Right cardiac atrium (tissue), 5 donors: ENCODE data around the gene NAA11. TPM values are rescaled to one million over a fixed set of nuclear protein-coding genes. Genes with fewer than 3 reads are reported as not detected.

ENCODE experiments used
- ATAC-seq, 2 donors: fragments of 200-7000 bp; cut with Tn5 transposase; one replicate each; pipeline versions ENCODE4 v1.8.0 to v1.9.1; 2020; ENCODE audit warnings: moderate library complexity in 2 of 2, mild to moderate bottlenecking in 1 of 2
- DNase-seq, 3 donors: peaks; one replicate each; pipeline ENCODE4 v3.0.0-alpha.2; 2020
- H3K27ac ChIP-seq: one replicate; pipeline ENCODE4 v1.5.1; 2013; ENCODE audit warnings: mild to moderate bottlenecking, low read length, control low read depth, moderate library complexity
- H3K27me3 ChIP-seq: one replicate; pipeline ENCODE4 v1.6.1; 2013; ENCODE audit not compliant: control insufficient read depth, insufficient read depth
- H3K4me1 ChIP-seq: one replicate; pipeline ENCODE4 v1.6.1; 2013; ENCODE audit warnings: low read length; ENCODE audit not compliant: control insufficient read depth, insufficient read depth
- H3K4me3 ChIP-seq: one replicate; pipeline ENCODE4 v1.5.1; 2013; ENCODE audit warnings: low read length, control low read depth
- H3K9me3 ChIP-seq: one replicate; pipeline ENCODE4 v1.6.1; 2013; ENCODE audit warnings: low read length; ENCODE audit not compliant: control insufficient read depth
- WGBS: extraction: QIAGEN DNeasy Blood & Tissue Kit; methylation state at CpG from one replicate; pipeline ENCODE4 v1.1.7; 2013; 5-methylcytosine and 5-hydroxymethylcytosine counted together
- intact Hi-C, 4 donors: fragments of 100-400 bp; cut with DNase I; formaldehyde crosslinking; loops; one replicate each; pipeline versions ENCODE4 v1.11.0 to v1.14.0; 2022 to 2023
- polyA plus RNA-seq: library from polyadenylated mRNA; stranded (reverse); fragments of 200-250 nt; gene quantifications from one replicate; pipeline ENCODE4 v1.2.3, GENCODE V29; 2013
- total RNA-seq, 4 donors: library from RNA; stranded (reverse); fragmentation: NEBNext Ultra II Directional; extraction: Animal tissue kit (Norgen Biotek cat#: 25700); gene quantifications; one replicate each; pipeline ENCODE4 v1.2.1, GENCODE V29; 2021
- donor health status: healthy with polysubstance abuse.
- donor health status: DM: no; HTN: yes; CAD: no.
- donor health status: DM: no; HTN: no; CAD: no.
- donor health status: DM: no; HTN: yes; CAD: no; lungs with severe emphysema.
- donor health status: DM: yes; HTN: yes; CAD: no.

NAA11 gene
- total and polyA plus RNA-seq, 5 donors = not detected

DNA sequence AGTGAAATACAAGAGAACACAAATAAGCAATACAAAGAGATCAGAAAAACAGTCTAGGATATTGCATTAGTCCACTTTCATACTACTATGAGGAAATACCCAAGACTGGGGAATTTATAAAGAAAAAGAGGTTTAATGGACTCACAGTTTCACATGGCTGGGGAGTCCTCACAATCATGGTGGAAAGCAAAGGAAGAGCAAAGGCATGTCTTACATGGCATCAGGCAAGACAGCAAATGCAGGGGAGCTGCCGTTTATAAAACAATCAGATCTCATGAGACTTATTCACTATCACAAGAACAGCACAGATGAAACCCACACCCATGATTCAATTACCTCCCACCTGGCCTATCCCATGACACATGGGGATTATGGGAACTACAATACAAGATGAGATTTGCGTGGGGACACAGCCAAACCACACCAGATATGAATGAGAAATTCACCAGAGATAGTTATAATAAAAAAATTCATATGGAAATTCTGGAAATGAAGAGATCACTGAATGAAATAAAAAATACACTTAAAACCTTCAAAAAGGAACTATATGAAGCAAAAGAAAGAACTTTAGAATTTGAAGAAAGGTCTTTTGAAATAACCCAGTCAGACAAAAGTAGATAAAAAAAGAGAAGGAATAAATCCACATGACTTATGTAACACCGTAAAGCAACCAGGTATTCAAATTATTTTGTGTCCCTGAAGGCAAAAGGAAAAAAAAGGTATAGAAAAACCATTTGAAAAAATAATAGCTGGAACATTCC lies 16.2 kb upstream of the NAA11 start:
- no peak overlapping the region for H3K4me3 ChIP-seq
- no peaks in the 10 kb centered on the region for H3K4me1 ChIP-seq
- intact Hi-C loops = no loop called here
- no peaks in the 10 kb centered on the region for H3K27me3 ChIP-seq
- DNase-seq (no peak), ATAC-seq (no peak)
- H3K27ac ChIP-seq = no peak overlapping the region
- no peaks in the 10 kb centered on the region for H3K9me3 ChIP-seq
- 71% methylated on average over 3 of the region's 3 CpGs for WGBS

DNA sequence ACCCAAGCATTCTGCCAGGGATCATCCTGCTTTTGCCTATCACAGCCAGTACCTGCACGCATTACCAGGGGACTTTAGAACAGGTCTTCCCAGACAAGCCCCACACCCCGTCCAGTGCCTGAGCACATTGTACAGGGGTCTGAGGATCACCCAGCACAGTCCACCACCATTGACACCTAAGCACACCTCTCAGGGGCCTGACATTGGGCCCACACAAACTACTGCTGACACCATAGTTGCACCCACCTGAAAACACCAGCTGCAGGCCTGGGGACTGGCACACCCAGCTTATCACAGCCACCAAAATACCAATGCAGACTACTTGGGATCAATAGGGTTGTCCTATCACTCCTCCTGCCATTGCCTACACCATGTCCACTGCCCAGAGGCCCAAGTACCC lies 14.7 kb upstream of the NAA11 start:
- Histone ChIP-seq H3K4me3 (no peak overlapping the region), H3K27ac (no peak overlapping the region), H3K27me3 (no peaks in the 10 kb centered on the region), H3K9me3 (no peaks in the 10 kb centered on the region), H3K4me1 (no peaks in the 10 kb centered on the region)
- DNase-seq (no peak), ATAC-seq (no peak)
- intact Hi-C loops = no loop called here
- WGBS = 94% methylated on average over 2 of the region's 2 CpGs

DNA sequence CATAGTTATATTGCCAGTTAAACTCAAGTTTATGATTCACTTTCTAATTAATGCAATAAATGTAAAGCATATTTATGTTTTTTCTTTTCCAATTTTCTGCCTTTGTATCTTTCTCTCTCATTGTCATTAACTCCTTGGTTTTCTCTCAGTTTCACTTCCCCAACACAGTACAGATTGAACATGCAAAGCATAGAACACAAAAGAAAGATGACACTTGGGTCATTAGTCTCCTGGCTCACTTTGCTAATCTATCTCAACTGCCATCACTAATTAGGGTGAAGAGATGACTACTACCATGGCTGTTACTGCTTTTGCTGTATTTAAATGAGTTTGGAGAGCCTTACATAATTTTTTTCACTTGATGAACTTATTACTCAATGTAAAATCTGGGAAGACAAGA lies 12.3 kb upstream of the NAA11 start:
- Histone ChIP-seq H3K27ac (no peak overlapping the region), H3K4me1 (no peaks in the 10 kb centered on the region), H3K4me3 (no peak overlapping the region), H3K27me3 (no peaks in the 10 kb centered on the region), H3K9me3 (no peaks in the 10 kb centered on the region)
- no peak for ATAC-seq
- intact Hi-C loops = no loop called here
- no peak for DNase-seq

DNA sequence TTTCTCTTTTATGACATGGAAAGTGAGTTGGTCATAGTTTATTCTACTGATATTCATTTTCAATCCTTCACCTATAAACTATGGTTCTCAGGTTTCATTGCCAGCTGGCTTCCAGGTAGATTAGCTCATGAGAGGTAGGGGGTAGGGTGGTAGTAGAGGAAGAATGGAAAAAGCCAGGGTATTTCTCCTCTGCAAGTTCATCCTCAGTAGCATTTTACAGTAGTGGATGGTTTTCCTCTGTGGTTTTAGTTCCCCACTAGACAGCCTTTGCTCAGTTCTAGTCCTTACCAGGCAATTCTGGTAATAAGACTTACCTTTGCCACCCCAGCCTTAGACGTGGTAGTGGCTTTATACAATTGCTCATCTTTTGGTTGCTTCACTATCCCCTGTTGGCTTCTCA lies 8.9 kb upstream of the NAA11 start:
- WGBS = 75% methylated on average over 1 of the region's 1 CpG
- Histone ChIP-seq H3K4me3 (no peak overlapping the region), H3K9me3 (no peaks in the 10 kb centered on the region), H3K27me3 (no peaks in the 10 kb centered on the region), H3K27ac (no peak overlapping the region), H3K4me1 (no peaks in the 10 kb centered on the region)
- no peak for ATAC-seq
- DNase-seq = no peak
- intact Hi-C loops = no loop called here

DNA sequence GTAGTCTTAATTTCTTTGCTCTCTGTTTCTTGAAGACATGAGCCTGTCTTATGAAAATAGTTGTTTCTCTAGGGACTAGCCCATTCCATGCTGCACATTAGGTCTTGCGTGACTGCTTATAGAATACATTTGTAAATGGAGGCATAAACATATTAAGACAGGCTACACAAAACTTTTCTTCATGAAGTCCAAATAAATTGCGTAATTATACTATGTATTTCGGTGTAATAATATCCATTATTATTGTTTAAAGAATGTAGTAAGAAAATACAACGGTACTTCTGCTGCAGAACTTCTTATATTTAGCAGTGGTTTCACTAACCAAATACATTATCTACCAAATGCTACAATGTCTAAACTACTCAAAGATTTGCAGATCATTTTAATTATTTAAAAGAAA lies 8.5 kb upstream of the NAA11 start:
- Histone ChIP-seq H3K4me1 (no peaks in the 10 kb centered on the region), H3K27ac (no peak overlapping the region), H3K9me3 (no peaks in the 10 kb centered on the region), H3K4me3 (no peak overlapping the region), H3K27me3 (no peaks in the 10 kb centered on the region)
- 70% methylated on average over 4 of the region's 4 CpGs for WGBS
- intact Hi-C loops = no loop called here
- DNase-seq (no peak), ATAC-seq (no peak)

DNA sequence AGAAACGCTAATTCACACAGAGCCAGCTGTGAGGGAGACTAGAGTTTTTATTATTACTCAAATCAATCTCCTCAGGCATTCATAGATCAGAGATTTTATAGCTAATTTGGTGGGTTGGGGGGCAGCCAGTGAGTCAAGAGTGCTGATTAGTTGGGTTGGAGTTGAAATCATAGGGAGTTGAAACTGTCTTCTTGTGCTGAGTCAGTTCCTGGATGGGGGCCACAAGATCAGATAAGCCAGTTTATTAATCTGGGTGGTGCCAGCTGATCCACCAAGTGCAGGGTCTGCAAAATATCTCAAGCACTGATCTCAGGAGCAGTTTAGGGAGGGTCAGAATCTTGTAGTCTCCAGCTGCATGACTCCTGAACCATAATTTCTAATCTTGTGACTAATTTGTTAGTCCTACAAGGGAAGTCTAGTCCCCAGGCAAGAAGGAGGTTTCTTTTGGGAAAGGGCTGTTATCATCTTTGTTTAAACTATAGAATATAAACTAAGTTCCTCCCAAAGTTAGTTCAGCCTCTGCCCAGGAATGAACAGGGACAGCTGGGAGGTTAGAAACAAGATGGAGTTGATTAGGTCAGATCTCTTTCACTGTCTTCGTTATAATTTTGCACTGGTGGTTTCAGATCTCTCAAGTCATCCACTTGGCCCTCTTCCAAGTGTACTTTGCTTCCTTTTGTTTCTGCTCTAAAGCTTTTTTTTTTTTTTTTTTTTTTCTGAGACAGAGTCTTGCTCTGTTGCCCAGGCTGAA lies 5.4 kb upstream of the NAA11 start:
- H3K27ac ChIP-seq = no peak overlapping the region
- H3K27me3 ChIP-seq = no peaks in the 10 kb centered on the region
- H3K4me3 ChIP-seq = no peak overlapping the region
- no peak for DNase-seq
- no peaks in the 10 kb centered on the region for H3K9me3 ChIP-seq
- ATAC-seq = no peak
- intact Hi-C loops = no loop called here
- H3K4me1 ChIP-seq = no peaks in the 10 kb centered on the region
- WGBS = 59% methylated on average over 2 of the region's 2 CpGs

DNA sequence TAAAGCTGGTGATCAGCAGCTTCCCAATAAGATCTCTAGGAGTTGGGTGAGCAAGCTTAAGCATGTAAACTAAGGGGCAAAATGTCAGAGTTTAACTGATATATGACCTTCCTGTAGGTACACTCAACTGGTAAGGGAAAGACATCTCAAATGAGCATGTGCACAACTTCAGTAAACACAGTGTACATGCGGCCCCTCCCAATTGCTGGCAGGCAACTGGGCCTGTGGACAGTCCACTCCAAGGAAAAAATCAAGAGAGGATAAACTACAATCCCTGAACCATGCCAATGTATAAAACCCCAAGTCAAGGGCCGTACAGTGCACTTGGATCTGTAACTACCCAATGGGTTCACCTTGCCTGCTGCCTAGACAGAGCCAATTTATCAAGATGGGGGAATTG lies 4.9 kb upstream of the NAA11 start:
- no peak overlapping the region for H3K27ac ChIP-seq
- ATAC-seq = no peak
- 89% methylated on average over 2 of the region's 2 CpGs for WGBS
- no peak for DNase-seq
- no peak overlapping the region for H3K4me3 ChIP-seq
- no peaks in the 10 kb centered on the region for H3K27me3 ChIP-seq
- intact Hi-C loops = no loop called here
- no peaks in the 10 kb centered on the region for H3K9me3 ChIP-seq
- no peaks in the 10 kb centered on the region for H3K4me1 ChIP-seq

DNA sequence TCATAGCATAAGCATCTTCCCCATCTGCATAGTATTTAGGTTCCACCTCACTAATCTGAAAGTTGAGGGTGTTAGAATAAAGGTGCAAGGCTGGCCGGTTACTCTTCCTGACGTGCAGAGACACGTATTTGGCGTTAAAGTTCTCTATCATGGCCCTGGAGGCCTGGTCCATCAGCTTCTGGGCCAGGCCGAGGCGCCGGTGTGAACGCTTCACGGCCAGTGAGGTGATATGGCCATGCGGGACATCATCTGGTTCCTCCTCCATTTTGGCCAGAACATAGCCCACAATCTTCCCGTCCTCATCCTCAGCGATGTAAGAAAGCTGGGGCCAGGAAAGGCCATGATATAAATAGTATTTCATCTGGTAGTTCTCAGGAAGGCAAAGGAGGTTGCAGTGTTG lies 425 bp downstream of the NAA11 start:
- H3K4me3 ChIP-seq = no peak overlapping the region
- intact Hi-C loops = no loop called here
- H3K27ac ChIP-seq = no peak overlapping the region
- 89% methylated on average over 12 of the region's 12 CpGs for WGBS
- H3K4me1 ChIP-seq = no peaks in the 10 kb centered on the region
- no peaks in the 10 kb centered on the region for H3K27me3 ChIP-seq
- ATAC-seq (no peak), DNase-seq (no peak)
- no peaks in the 10 kb centered on the region for H3K9me3 ChIP-seq

DNA sequence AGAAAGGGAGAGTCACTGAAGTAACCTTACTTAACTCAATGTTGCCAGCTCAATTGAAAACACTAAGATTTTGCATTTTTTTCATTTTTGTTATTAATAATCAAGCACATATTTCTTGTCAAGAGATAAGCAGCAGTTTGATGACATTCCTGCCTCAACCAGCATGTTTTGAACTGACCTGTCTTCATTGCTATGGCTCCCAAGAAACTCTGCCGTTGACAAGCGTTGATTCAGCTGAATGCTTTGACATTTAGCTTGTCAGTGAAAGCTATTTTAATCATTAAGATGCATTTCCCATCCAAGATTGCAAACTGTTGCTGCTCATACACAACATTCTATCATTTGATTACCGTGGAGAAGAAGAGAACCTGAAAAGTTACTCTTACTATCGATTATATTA lies 5.9 kb downstream of the NAA11 start:
- H3K4me3 ChIP-seq = no peak overlapping the region
- H3K9me3 ChIP-seq = no peaks in the 10 kb centered on the region
- H3K4me1 ChIP-seq = no peaks in the 10 kb centered on the region
- H3K27ac ChIP-seq = no peak overlapping the region
- WGBS = 53% methylated on average over 4 of the region's 4 CpGs
- no peaks in the 10 kb centered on the region for H3K27me3 ChIP-seq
- intact Hi-C loops = no loop called here
- no peak for ATAC-seq
- no peak for DNase-seq

DNA sequence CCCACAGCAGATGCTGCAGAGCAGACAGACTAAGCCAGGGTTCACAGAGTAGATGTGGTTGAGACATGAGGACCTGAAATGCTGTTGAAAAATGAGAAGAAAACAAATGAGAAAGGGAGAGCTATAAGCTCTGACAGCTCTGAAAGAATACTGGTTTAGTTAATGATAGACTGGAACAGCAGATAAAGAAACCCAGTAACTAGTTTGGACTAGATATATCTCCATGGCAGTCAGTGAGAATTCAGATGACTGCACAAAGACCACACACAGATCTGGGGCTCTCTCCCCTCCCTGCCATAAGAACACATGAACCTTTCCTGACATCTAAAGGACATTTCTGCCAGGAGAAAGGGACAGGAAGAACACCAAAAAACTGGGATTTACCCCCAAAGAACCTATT lies 8.2 kb downstream of the NAA11 start:
- intact Hi-C loops = no loop called here
- DNase-seq = no peak
- H3K27me3 ChIP-seq = no peaks in the 10 kb centered on the region
- no peak for ATAC-seq
- no peak overlapping the region for H3K27ac ChIP-seq
- no peaks in the 10 kb centered on the region for H3K4me1 ChIP-seq
- H3K9me3 ChIP-seq = no peaks in the 10 kb centered on the region
- H3K4me3 ChIP-seq = no peak overlapping the region

DNA sequence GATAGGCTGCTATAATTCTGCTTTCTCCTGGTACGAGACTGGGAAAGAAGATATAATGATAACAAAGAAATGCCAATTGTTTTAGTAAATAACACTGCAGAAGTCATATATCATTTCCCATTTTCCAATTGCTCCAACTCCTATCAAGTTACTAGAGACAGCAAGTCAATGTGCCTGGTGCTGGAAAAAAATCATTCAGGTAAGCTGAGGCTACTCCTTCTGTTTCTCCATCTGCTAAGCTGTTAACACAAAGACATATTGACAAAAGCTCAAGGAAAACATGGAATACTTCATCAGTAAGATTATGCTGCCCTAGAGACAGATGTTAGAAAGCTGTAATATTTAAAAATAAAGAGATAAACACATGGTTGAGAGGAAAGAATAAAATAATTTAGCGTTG lies 10.0 kb downstream of the NAA11 start:
- DNase-seq (no peak), ATAC-seq (no peak)
- no peak overlapping the region for H3K4me3 ChIP-seq
- no peak overlapping the region for H3K27ac ChIP-seq
- H3K27me3 ChIP-seq = no peaks in the 10 kb centered on the region
- intact Hi-C loops = no loop called here
- no peaks in the 10 kb centered on the region for H3K4me1 ChIP-seq
- H3K9me3 ChIP-seq = no peaks in the 10 kb centered on the region
- WGBS = 68% methylated on average over 2 of the region's 2 CpGs
